HL-60 (cell line): ENCODE measurements around the gene XRCC4.

Experiments
- GABPA ChIP-seq: IDR thresholded peaks from 2 replicates; pipeline ENCODE4 v1.6.1; 2012; ENCODE audit warnings: low read depth
- POLR2AphosphoS5 ChIP-seq: IDR thresholded peaks from 2 replicates; pipeline ENCODE4 v1.6.1; 2012; ENCODE audit warnings: low read depth
- SPI1 ChIP-seq: IDR thresholded peaks from 2 replicates; pipeline ENCODE4 v1.6.1; 2012; ENCODE audit warnings: low read depth, mild to moderate bottlenecking, borderline replicate concordance
- TF ChIP-seq, protein P1 (sequence below): IDR thresholded peaks from one replicate; pipeline ENCODE4 v1.5.1; 2011; ENCODE audit warnings: low read length, control low read depth, inconsistent platforms; ENCODE audit not compliant: insufficient read depth
- TF ChIP-seq, protein P2 (sequence below): IDR thresholded peaks from 2 replicates; pipeline ENCODE4 v1.6.1; 2012; ENCODE audit warnings: low read depth; ENCODE audit not compliant: insufficient replicate concordance

DNA sequence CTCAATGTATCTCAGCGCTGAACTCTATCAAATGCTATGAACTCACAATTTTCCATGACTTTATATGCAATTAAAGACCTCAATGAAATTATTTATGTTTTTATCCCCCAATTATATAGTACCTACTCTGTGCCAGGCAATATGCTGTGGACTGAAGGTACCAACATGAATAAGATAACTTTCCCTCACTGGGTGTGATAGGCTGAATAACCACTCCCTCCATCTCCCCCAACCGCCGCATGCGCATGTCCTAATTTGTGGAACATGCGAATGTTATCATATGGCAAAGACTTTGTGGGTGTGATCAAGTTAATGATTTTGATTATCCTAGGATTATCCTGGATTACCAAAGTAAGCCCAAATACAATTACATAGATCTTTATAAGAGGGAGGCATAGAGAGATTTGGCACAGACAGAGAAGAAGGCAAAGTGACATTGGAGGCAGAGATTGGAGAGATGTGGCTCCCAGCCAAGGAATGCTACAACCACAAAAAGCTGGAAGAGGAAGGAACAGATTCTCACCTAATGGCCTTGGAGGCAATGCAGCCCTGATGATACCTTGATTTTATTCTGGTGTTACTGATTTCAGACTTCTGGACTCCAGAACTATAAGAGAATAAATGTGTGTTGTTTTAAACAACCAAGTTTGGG is 245.1 kb downstream of the XRCC4 start:
- TF ChIP-seq, protein P1, sequence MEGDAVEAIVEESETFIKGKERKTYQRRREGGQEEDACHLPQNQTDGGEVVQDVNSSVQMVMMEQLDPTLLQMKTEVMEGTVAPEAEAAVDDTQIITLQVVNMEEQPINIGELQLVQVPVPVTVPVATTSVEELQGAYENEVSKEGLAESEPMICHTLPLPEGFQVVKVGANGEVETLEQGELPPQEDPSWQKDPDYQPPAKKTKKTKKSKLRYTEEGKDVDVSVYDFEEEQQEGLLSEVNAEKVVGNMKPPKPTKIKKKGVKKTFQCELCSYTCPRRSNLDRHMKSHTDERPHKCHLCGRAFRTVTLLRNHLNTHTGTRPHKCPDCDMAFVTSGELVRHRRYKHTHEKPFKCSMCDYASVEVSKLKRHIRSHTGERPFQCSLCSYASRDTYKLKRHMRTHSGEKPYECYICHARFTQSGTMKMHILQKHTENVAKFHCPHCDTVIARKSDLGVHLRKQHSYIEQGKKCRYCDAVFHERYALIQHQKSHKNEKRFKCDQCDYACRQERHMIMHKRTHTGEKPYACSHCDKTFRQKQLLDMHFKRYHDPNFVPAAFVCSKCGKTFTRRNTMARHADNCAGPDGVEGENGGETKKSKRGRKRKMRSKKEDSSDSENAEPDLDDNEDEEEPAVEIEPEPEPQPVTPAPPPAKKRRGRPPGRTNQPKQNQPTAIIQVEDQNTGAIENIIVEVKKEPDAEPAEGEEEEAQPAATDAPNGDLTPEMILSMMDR: no peak
- TF ChIP-seq, protein P2, sequence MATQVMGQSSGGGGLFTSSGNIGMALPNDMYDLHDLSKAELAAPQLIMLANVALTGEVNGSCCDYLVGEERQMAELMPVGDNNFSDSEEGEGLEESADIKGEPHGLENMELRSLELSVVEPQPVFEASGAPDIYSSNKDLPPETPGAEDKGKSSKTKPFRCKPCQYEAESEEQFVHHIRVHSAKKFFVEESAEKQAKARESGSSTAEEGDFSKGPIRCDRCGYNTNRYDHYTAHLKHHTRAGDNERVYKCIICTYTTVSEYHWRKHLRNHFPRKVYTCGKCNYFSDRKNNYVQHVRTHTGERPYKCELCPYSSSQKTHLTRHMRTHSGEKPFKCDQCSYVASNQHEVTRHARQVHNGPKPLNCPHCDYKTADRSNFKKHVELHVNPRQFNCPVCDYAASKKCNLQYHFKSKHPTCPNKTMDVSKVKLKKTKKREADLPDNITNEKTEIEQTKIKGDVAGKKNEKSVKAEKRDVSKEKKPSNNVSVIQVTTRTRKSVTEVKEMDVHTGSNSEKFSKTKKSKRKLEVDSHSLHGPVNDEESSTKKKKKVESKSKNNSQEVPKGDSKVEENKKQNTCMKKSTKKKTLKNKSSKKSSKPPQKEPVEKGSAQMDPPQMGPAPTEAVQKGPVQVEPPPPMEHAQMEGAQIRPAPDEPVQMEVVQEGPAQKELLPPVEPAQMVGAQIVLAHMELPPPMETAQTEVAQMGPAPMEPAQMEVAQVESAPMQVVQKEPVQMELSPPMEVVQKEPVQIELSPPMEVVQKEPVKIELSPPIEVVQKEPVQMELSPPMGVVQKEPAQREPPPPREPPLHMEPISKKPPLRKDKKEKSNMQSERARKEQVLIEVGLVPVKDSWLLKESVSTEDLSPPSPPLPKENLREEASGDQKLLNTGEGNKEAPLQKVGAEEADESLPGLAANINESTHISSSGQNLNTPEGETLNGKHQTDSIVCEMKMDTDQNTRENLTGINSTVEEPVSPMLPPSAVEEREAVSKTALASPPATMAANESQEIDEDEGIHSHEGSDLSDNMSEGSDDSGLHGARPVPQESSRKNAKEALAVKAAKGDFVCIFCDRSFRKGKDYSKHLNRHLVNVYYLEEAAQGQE: no peak
- no peak for TF ChIP-seq GABPA
- TF ChIP-seq POLR2AphosphoS5: no peak
- no peak for TF ChIP-seq SPI1
